H9 (cell line): Measurements from ENCODE around the gene HMSD. TPM values are rescaled to one million over a fixed set of nuclear protein-coding genes. Genes with fewer than 3 reads are reported as not detected.

ENCODE experiments used
- DNase-seq: peaks from one replicate; pipeline ENCODE4 v3.0.0-alpha.2; 2017
- H2AFZ ChIP-seq: one replicate; pipeline ENCODE4 v1.6.1; 2013; ENCODE audit warnings: mild to moderate bottlenecking, low read length, control low read depth, moderate library complexity
- H2AK5ac ChIP-seq: 2 replicates; pipeline ENCODE4 v1.6.1; 2013; ENCODE audit warnings: low read length, control low read depth, mixed read lengths; ENCODE audit not compliant: insufficient read length
- H2BK120ac ChIP-seq: one replicate; pipeline ENCODE4 v1.6.1; 2013; ENCODE audit warnings: low read depth, mild to moderate bottlenecking, low read length, control low read depth, inconsistent platforms; ENCODE audit not compliant: poor library complexity, severe bottlenecking
- H2BK12ac ChIP-seq: 2 replicates; pipeline ENCODE4 v1.6.1; 2013; ENCODE audit warnings: low read length, control low read depth, mixed read lengths, low read depth; ENCODE audit not compliant: insufficient read length
- H2BK15ac ChIP-seq: 2 replicates; pipeline ENCODE4 v1.6.1; 2013; ENCODE audit warnings: low read depth, low read length, control low read depth
- H2BK20ac ChIP-seq: one replicate; pipeline ENCODE4 v1.6.1; 2013; ENCODE audit warnings: low read depth, mild to moderate bottlenecking, low read length, control low read depth, inconsistent platforms; ENCODE audit not compliant: poor library complexity, severe bottlenecking
- H2BK5ac ChIP-seq: 2 replicates; pipeline ENCODE4 v1.6.1; 2013; ENCODE audit warnings: low read length, control low read depth, mixed read lengths; ENCODE audit not compliant: insufficient read length
- H3K14ac ChIP-seq: 2 replicates; pipeline ENCODE4 v1.6.1; 2013; ENCODE audit warnings: low read length, control low read depth; ENCODE audit not compliant: insufficient read depth
- H3K18ac ChIP-seq: 2 replicates; pipeline ENCODE4 v1.6.1; 2013; ENCODE audit warnings: low read depth, mild to moderate bottlenecking, mixed read lengths, low read length, control low read depth; ENCODE audit not compliant: insufficient read length
- H3K23ac ChIP-seq: 2 replicates; pipeline ENCODE4 v1.6.1; 2013; ENCODE audit warnings: low read length, control low read depth, mixed read lengths, low read depth; ENCODE audit not compliant: insufficient read length
- H3K23me2 ChIP-seq: 2 replicates; pipeline ENCODE4 v1.6.1; 2013; ENCODE audit warnings: low read depth, mild to moderate bottlenecking, mixed read lengths, low read length, control low read depth; ENCODE audit not compliant: insufficient read length, poor library complexity, severe bottlenecking
- H3K27ac ChIP-seq: 2 replicates; pipeline ENCODE4 v1.5.1; 2013; ENCODE audit warnings: low read length, control low read depth, mixed read lengths, low read depth; ENCODE audit not compliant: insufficient read length
- H3K27me3 ChIP-seq: 2 replicates; pipeline ENCODE4 v1.6.1; 2013; ENCODE audit warnings: low read length, control low read depth, inconsistent platforms; ENCODE audit not compliant: insufficient read depth
- H3K4ac ChIP-seq: 2 replicates; pipeline ENCODE4 v1.6.1; 2013; ENCODE audit warnings: low read depth, mild to moderate bottlenecking, control low read depth, inconsistent platforms, low read length, moderate library complexity
- H3K4me1 ChIP-seq: 2 replicates; pipeline ENCODE4 v1.6.1; 2013; ENCODE audit warnings: low read length, control low read depth, inconsistent platforms; ENCODE audit not compliant: insufficient read depth
- H3K4me2 ChIP-seq: 2 replicates; pipeline ENCODE4 v1.6.1; 2013; ENCODE audit warnings: low read length, control low read depth, mixed read lengths; ENCODE audit not compliant: insufficient read length, insufficient read depth
- H3K56ac ChIP-seq: 2 replicates; pipeline ENCODE4 v1.6.1; 2013; ENCODE audit warnings: low read depth, mild to moderate bottlenecking, mixed read lengths, low read length, control low read depth; ENCODE audit not compliant: insufficient read length
- H3K79me1 ChIP-seq: 2 replicates; pipeline ENCODE4 v1.6.1; 2013; ENCODE audit warnings: low read depth, mild to moderate bottlenecking, moderate library complexity, low read length, control low read depth, inconsistent platforms; ENCODE audit not compliant: insufficient read depth, poor library complexity, severe bottlenecking
- H3K79me2 ChIP-seq: 2 replicates; pipeline ENCODE4 v1.6.1; 2013; ENCODE audit warnings: low read length, control low read depth, inconsistent platforms; ENCODE audit not compliant: insufficient read depth
- H3K9ac ChIP-seq: 2 replicates; pipeline ENCODE4 v1.6.1; 2013; ENCODE audit warnings: low read length, control low read depth, mixed read lengths; ENCODE audit not compliant: insufficient read length; ENCODE audit errors: extremely low read depth
- H3K9me3 ChIP-seq: one replicate; pipeline ENCODE4 v1.6.1; 2013; ENCODE audit warnings: low read depth, low read length, inconsistent platforms; ENCODE audit not compliant: control insufficient read depth
- H3T11ph ChIP-seq: one replicate; pipeline ENCODE4 v1.6.1; 2013; ENCODE audit warnings: mild to moderate bottlenecking, low read length, control low read depth, inconsistent platforms
- H4K20me1 ChIP-seq: one replicate; pipeline ENCODE4 v1.6.1; 2013; ENCODE audit not compliant: control insufficient read depth, insufficient read length, insufficient read depth
- H4K5ac ChIP-seq: 2 replicates; pipeline ENCODE4 v1.6.1; 2013; ENCODE audit warnings: low read depth, mild to moderate bottlenecking, mixed read lengths, low read length, control low read depth; ENCODE audit not compliant: insufficient read length
- H4K8ac ChIP-seq: replicated peaks from 2 replicates; pipeline ENCODE4 v1.6.1; 2013; ENCODE audit warnings: low read length, control low read depth, mixed read lengths, low read depth; ENCODE audit not compliant: insufficient read length
- H4K91ac ChIP-seq: 2 replicates; pipeline ENCODE4 v1.6.1; 2013; ENCODE audit warnings: low read depth, mild to moderate bottlenecking, moderate library complexity, mixed read lengths, low read length, control low read depth; ENCODE audit not compliant: insufficient read length
- H3K27ac Mint-ChIP-seq, 3 experiments: 2 replicates in 2 of 3; 3 replicates in 1 of 3; pipeline ENCODE4 v1.8.0; 2020 to 2021; ENCODE audit warnings: mixed read lengths in 3 of 3, mild to moderate bottlenecking in 1 of 3, moderate library complexity in 1 of 3
- H3K27me3 Mint-ChIP-seq: 2 replicates; pipeline ENCODE4 v1.8.0; 2021; ENCODE audit warnings: low read depth, mild to moderate bottlenecking, moderate library complexity, mixed read lengths
- H3K36me3 Mint-ChIP-seq, 3 experiments: 2 replicates in 2 of 3; 3 replicates in 1 of 3; pipeline ENCODE4 v1.8.0; 2020 to 2021; ENCODE audit warnings: low read depth in 3 of 3, mixed read lengths in 3 of 3; ENCODE audit not compliant: insufficient read depth in 1 of 3
- H3K4me1 Mint-ChIP-seq, 2 experiments: 2 replicates each; pipeline ENCODE4 v1.8.0; 2020; ENCODE audit warnings: mixed read lengths in 2 of 2
- H3K4me3 Mint-ChIP-seq, 2 experiments: 2 replicates in 1 of 2; 3 replicates in 1 of 2; pipeline ENCODE4 v1.8.0; 2020 to 2021; ENCODE audit warnings: mild to moderate bottlenecking in 2 of 2, mixed read lengths in 2 of 2, moderate library complexity in 1 of 2
- H3K9me3 Mint-ChIP-seq, 2 experiments: 2 replicates in 1 of 2; 3 replicates in 1 of 2; pipeline ENCODE4 v1.8.0; 2020; ENCODE audit warnings: mild to moderate bottlenecking in 2 of 2, mixed read lengths in 2 of 2, moderate library complexity in 1 of 2
- CTCF ChIP-seq: fragments of 200-600 bp; sonication (generic); conservative IDR thresholded peaks from 3 replicates; pipeline ENCODE4 v1.8.0; 2021; ENCODE audit warnings: antibody characterized with exemption, mild to moderate bottlenecking
- WGBS: extraction: QIAGEN DNeasy Blood & Tissue Kit; methylation state at CpG from one replicate; pipeline ENCODE4 v1.1.7; 2013; ENCODE audit warnings: missing lambda C conversion rate, low lambda C conversion rate, mixed read lengths; ENCODE audit not compliant: insufficient read length; ENCODE audit errors: extremely low coverage; 5-methylcytosine and 5-hydroxymethylcytosine counted together
- total RNA-seq: library from RNA; stranded (reverse); gene quantifications from 2 replicates; pipeline ENCODE4 v1.2.1, GENCODE V29; 2021

HMSD gene
- total RNA-seq, 1 experiment from 2014 or later, result 6.6 TPM

GRCh38 chr18:63936156-63936931 lies 12.8 kb upstream of the HMSD start:
- Histone ChIP-seq H3K23ac (no peak overlapping the region), H4K91ac (no peak overlapping the region), H2BK20ac (no peak overlapping the region), H3K4ac (no peak overlapping the region), H3K79me2 (no peaks in the 10 kb centered on the region), H3K27me3 (no peaks in the 10 kb centered on the region; the same call in 1 of the 2 replicates), H3K14ac (0 out of 2 replicates have a peak overlapping the region, but pooled peaks have one; percentile 10), H3K9me3 (no peaks in the 10 kb centered on the region), H3K23me2 (no peaks in the 10 kb centered on the region), H4K8ac (no peak overlapping the region), H3K18ac (no peak overlapping the region), H3K56ac (no peak overlapping the region), H2BK15ac (no peak overlapping the region), H3K4me1 (no peaks in the 10 kb centered on the region), H4K5ac (no peak overlapping the region), H2BK5ac (no peak overlapping the region), H3K27ac (no peak overlapping the region), H2BK120ac (peak overlapping the region; percentile 10), H2AFZ (peak overlapping the region; percentile 26), H3K9ac (no peak overlapping the region), H3K4me2 (peak overlapping the region; percentile 52), H2AK5ac (no peak overlapping the region), H3K79me1 (no peaks in the 10 kb centered on the region), H2BK12ac (no peak overlapping the region), H4K20me1 (no peaks in the 10 kb centered on the region), H3T11ph (no peak overlapping the region)
- H3K36me3 Mint-ChIP-seq, result no peaks in the 10 kb centered on the region
- no peak overlapping the region for H3K27ac Mint-ChIP-seq
- no CpG with 5 or more reads among the region's 54 CpGs for WGBS
- H3K9me3 Mint-ChIP-seq, result no peaks in the 10 kb centered on the region
- TF ChIP-seq CTCF, result peak; percentile 79
- H3K27me3 Mint-ChIP-seq, result peaks cover 26% of the 10 kb centered on the region
- no peaks in the 10 kb centered on the region for H3K4me1 Mint-ChIP-seq
- H3K4me3 Mint-ChIP-seq, result peak overlapping the region in 1 of 2 experiments; percentile 78; a peak in 3 of 5 replicates
- DNase-seq, result peak; percentile 92
